SK-N-SH (cell line): ENCODE data around the gene FCRL5. TPM values are rescaled to one million over a fixed set of nuclear protein-coding genes. Genes with fewer than 3 reads are reported as not detected.

Experiments used
- CTCF ChIA-PET: fragments of 300-600, 350-600 bp; formaldehyde crosslinking; extraction: SDS; loops from one replicate; lab custom pipeline; 2021; lab: Yijun Ruan, JAX
- POLR2A ChIA-PET: fragments of 350-600 bp; sonication (Branson Sonifier 250); formaldehyde crosslinking; extraction: SDS; loops from one replicate; lab custom pipeline; 2020; ENCODE audit warnings: antibody characterized with exemption, inconsistent platforms; lab: Yijun Ruan, JAX
- DNase-seq: peaks from one replicate; pipeline ENCODE4 v3.0.0; 2012
- H2AFZ ChIP-seq: fragments of 200-600 bp; sonication (generic); 2 replicates; pipeline ENCODE4 v1.8.1; 2016; ENCODE audit warnings: antibody characterized with exemption, mild to moderate bottlenecking, low read depth
- H3F3A ChIP-seq: fragments of 200-600 bp; sonication (generic); replicated peaks from 2 replicates; pipeline ENCODE3; 2016; ENCODE audit warnings: antibody characterized with exemption, mild to moderate bottlenecking; ENCODE audit not compliant: insufficient read depth
- H3K27ac ChIP-seq, 2 experiments: fragments of 200-500 bp in 1 of 2; fragments of 200-600 bp in 1 of 2; sonication (Bioruptor generic) in 1 of 2; sonication (generic), shearing (Covaris generic) in 1 of 2; 2 replicates each; pipeline versions ENCODE4 v1.5.1 to v1.6.1; 2014 to 2016; ENCODE audit warnings: low read depth in 2 of 2, inconsistent platforms in 1 of 2, low read length in 1 of 2, mild to moderate bottlenecking in 1 of 2, mixed read lengths in 1 of 2
- H3K27me3 ChIP-seq: fragments of 200-600 bp; sonication (generic), shearing (Covaris generic); 2 replicates; pipeline ENCODE4 v1.6.1; 2016; ENCODE audit warnings: mixed run types; ENCODE audit not compliant: insufficient read depth
- H3K36me3 ChIP-seq, 2 experiments: fragments of 200-500 bp in 1 of 2; fragments of 200-600 bp in 1 of 2; sonication (Bioruptor generic) in 1 of 2; sonication (generic) in 1 of 2; replicated peaks in 1 of 2; 2 replicates each; pipeline versions ENCODE3 to v1.5.1; 2014 to 2016; ENCODE audit warnings: low read length in 1 of 2, mild to moderate bottlenecking in 1 of 2; ENCODE audit not compliant: insufficient read depth in 2 of 2, control insufficient read depth in 1 of 2
- H3K4me1 ChIP-seq, 2 experiments: fragments of 200-500 bp in 1 of 2; fragments of 200-600 bp in 1 of 2; sonication (Bioruptor generic) in 1 of 2; sonication (generic), shearing (Covaris generic) in 1 of 2; 2 replicates each; pipeline versions ENCODE4 v1.5.1 to v1.6.1; 2014 to 2016; ENCODE audit warnings: low read depth in 1 of 2, low read length in 1 of 2, mixed run types in 1 of 2; ENCODE audit not compliant: insufficient read depth in 2 of 2, control insufficient read depth in 1 of 2
- H3K4me2 ChIP-seq: fragments of 200-600 bp; sonication (generic), shearing (Covaris generic); 2 replicates; pipeline ENCODE4 v1.6.1; 2017; ENCODE audit warnings: mixed run types
- H3K4me3 ChIP-seq, 2 experiments: fragments of 200-500 bp in 1 of 2; fragments of 200-600 bp in 1 of 2; sonication (Bioruptor generic) in 1 of 2; sonication (generic), shearing (Covaris generic) in 1 of 2; 2 replicates each; pipeline versions ENCODE4 v1.5.1 to v1.8.1; 2014 to 2016; ENCODE audit warnings: low read depth in 2 of 2, inconsistent platforms in 1 of 2, low read length in 1 of 2, mild to moderate bottlenecking in 1 of 2, mixed read lengths in 1 of 2, moderate library complexity in 1 of 2
- H3K79me2 ChIP-seq: fragments of 200-600 bp; sonication (generic); 2 replicates; pipeline ENCODE4 v1.8.1; 2017; ENCODE audit warnings: mild to moderate bottlenecking; ENCODE audit not compliant: insufficient read depth
- H3K9ac ChIP-seq: fragments of 200-600 bp; sonication (generic); 2 replicates; pipeline ENCODE4 v1.6.1; 2017; ENCODE audit warnings: mixed run types
- H3K9me2 ChIP-seq: fragments of 200-600 bp; sonication (generic); 2 replicates; pipeline ENCODE4 v1.6.1; 2017; ENCODE audit warnings: mixed run types
- H3K9me3 ChIP-seq: fragments of 200-600 bp; sonication (generic); 2 replicates; pipeline ENCODE4 v1.6.1; 2017; ENCODE audit warnings: mixed run types, mild to moderate bottlenecking, moderate library complexity
- H4K20me1 ChIP-seq: fragments of 200-600 bp; sonication (generic); 2 replicates; pipeline ENCODE4 v1.6.1; 2017; ENCODE audit warnings: mild to moderate bottlenecking, mixed run types; ENCODE audit not compliant: insufficient read depth
- CHD2 ChIP-seq: fragments of 150-350 bp; IDR thresholded peaks from 2 replicates; pipeline ENCODE4 v1.6.1; 2018; ENCODE audit warnings: low read length; ENCODE audit not compliant: partially characterized antibody
- CTCF ChIP-seq: fragments of 200-600 bp; sonication (generic); IDR thresholded peaks from 2 replicates; pipeline ENCODE4 v1.6.1; 2017; ENCODE audit warnings: antibody characterized with exemption, mild to moderate bottlenecking, moderate library complexity
- ELF1 ChIP-seq: IDR thresholded peaks from 2 replicates; pipeline ENCODE4 v1.4.0; 2012
- EP300 ChIP-seq, 2 experiments: IDR thresholded peaks; 2 replicates each; pipeline versions ENCODE4 v1.4.0 to v1.6.1; 2012; ENCODE audit warnings: borderline replicate concordance in 1 of 2, low read depth in 1 of 2, low read length in 1 of 2
- EZH2phosphoT487 ChIP-seq: fragments of 200-600 bp; sonication (generic); IDR thresholded peaks from 2 replicates; pipeline ENCODE4 v1.6.1; 2017; ENCODE audit warnings: low read depth, mixed run types, mild to moderate bottlenecking, antibody characterized with exemption, moderate library complexity, borderline replicate concordance
- FOSL2 ChIP-seq: IDR thresholded peaks from 2 replicates; pipeline ENCODE4 v1.4.0; 2012; ENCODE audit warnings: low read depth, mild to moderate bottlenecking, moderate library complexity, borderline replicate concordance
- MAX ChIP-seq: IDR thresholded peaks from 2 replicates; pipeline ENCODE4 v1.4.0; 2012; ENCODE audit warnings: low read depth
- MXI1 ChIP-seq: IDR thresholded peaks from 2 replicates; pipeline ENCODE4 v1.6.1; 2012; ENCODE audit warnings: mild to moderate bottlenecking, low read depth, low read length, improper control_type of control experiment
- NFIC ChIP-seq: IDR thresholded peaks from 2 replicates; pipeline ENCODE4 v1.4.0; 2012; ENCODE audit warnings: borderline replicate concordance
- NRF1 ChIP-seq: IDR thresholded peaks from 2 replicates; pipeline ENCODE4 v1.6.1; 2012; ENCODE audit warnings: low read depth, mild to moderate bottlenecking, low read length
- RFX5 ChIP-seq: IDR thresholded peaks from 2 replicates; pipeline ENCODE4 v1.6.1; 2012; ENCODE audit warnings: mild to moderate bottlenecking, improper control_type of control experiment, low read length
- SMC3 ChIP-seq: IDR thresholded peaks from 2 replicates; pipeline ENCODE4 v1.6.1; 2012; ENCODE audit warnings: low read depth, low read length, improper control_type of control experiment
- TEAD4 ChIP-seq: IDR thresholded peaks from 2 replicates; pipeline ENCODE4 v1.4.0; 2012; ENCODE audit warnings: mild to moderate bottlenecking, borderline replicate concordance; ENCODE audit not compliant: insufficient read depth
- WGBS: methylation state at CpG from one replicate; pipeline ENCODE4 v1.1.6; 2017; ENCODE audit warnings: low lambda C conversion rate; 5-methylcytosine and 5-hydroxymethylcytosine counted together
- polyA plus RNA-seq, 3 experiments: library from polyadenylated mRNA; depleted of rRNA; stranded (reverse); fragments of >200 nt; gene quantifications; 2 replicates each; pipeline ENCODE4 v1.2.3, GENCODE V29; 2012
- TF ChIP-seq, protein P1 (sequence below): fragments of 150-350 bp; IDR thresholded peaks from 2 replicates; pipeline ENCODE4 v1.6.1; 2017; ENCODE audit warnings: antibody characterized with exemption, low read length, low read depth, borderline replicate concordance
- TF ChIP-seq, protein P2 (sequence below): IDR thresholded peaks from 2 replicates; pipeline ENCODE4 v1.4.0; 2012; ENCODE audit warnings: low read depth, borderline replicate concordance
- TF ChIP-seq, protein P3 (sequence below): fragments of 150-350 bp; IDR thresholded peaks from 2 replicates; pipeline ENCODE4 v1.6.1; 2016; ENCODE audit warnings: mild to moderate bottlenecking, low read depth, low read length
- TF ChIP-seq, protein P4 (sequence below): IDR thresholded peaks from 2 replicates; pipeline ENCODE4; 2012

FCRL5 gene
- polyA plus RNA-seq, 1 of the 3 experiments (the other 2 are of a cell fraction): not detected

DNA sequence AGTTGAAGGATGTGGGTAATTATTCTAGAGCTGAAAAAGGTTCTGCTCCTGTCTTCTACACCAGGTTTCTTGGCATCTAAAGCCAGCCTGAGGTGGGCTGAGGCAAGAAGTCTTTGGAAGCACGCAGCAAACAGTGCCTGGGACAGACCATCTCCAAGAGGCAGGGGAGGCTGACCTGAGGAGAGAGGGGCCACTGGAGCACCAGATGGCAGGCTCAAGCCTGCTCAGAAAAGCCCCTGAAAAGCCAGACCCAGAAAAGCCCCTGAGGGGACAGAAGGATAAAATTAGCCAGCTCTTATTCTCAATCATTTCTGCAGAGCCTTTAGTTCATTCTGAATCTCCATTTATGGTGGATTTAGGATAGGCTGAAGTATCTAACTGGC is 28.5 kb upstream of the FCRL5 start:
- Histone ChIP-seq H2AFZ (no peak overlapping the region), H3K36me3 (no peaks in the 10 kb centered on the region), H3K27me3 (peaks cover 7% of the 10 kb centered on the region; the same call in 1 of the 2 replicates), H3F3A (no peaks in the 10 kb centered on the region), H3K9me2 (no peaks in the 10 kb centered on the region), H3K27ac (no peak overlapping the region), H3K4me1 (no peaks in the 10 kb centered on the region), H3K4me2 (no peak overlapping the region), H3K9ac (no peak overlapping the region), H4K20me1 (no peaks in the 10 kb centered on the region), H3K9me3 (no peaks in the 10 kb centered on the region), H3K79me2 (no peaks in the 10 kb centered on the region), H3K4me3 (no peak overlapping the region)
- TF ChIP-seq, protein P1, sequence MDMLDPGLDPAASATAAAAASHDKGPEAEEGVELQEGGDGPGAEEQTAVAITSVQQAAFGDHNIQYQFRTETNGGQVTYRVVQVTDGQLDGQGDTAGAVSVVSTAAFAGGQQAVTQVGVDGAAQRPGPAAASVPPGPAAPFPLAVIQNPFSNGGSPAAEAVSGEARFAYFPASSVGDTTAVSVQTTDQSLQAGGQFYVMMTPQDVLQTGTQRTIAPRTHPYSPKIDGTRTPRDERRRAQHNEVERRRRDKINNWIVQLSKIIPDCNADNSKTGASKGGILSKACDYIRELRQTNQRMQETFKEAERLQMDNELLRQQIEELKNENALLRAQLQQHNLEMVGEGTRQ: no peak
- TF ChIP-seq NFIC (no peak), CHD2 (no peak), RFX5 (no peak), FOSL2 (no peak), EZH2phosphoT487 (no peak), CTCF (no peak)
- 0% methylated on average over 1 of the region's 1 CpG for WGBS
- CTCF ChIA-PET: interaction anchor here (0.7 to 2.1 kb wide), 36 partner anchors 9 to 1631 kb away, joined by 3 to 30 read pairs (median 5); partner anchors contain the start of gene FCRL4
- DNase-seq: no peak
- POLR2A ChIA-PET: no interaction called here

DNA sequence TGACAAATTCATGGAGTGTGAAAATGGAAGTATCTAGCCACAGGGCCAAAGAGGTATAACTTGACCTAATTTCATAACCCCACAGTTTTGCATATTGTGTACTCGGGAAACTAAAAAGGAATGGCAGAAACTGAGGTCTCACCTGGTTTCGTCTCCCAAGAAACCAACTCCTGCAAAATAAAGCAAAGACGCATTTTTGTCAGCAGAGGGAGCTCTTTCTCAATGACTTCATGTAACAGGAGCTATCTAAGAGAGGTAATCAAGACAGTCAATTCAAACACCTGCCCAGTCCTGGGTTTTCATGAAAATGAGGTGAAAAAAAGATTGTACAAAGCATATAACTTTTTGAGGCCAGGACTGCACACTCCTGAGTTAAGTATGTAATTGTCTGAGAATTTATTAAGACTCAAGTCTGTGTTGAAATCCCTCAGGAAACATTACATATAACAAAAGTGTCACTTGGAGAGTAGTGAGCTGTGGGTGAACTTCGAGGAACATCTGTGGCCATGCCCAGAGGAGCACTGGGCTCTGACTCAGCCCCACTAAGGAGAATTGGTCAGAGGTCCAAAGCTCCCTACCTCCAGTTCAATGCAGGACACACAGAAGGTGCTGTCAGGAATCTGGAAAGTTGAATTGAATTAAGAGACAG is 28.0 kb upstream of the FCRL5 start:
- DNase-seq: peak; percentile 21
- H2AFZ ChIP-seq: no peak overlapping the region
- 1% methylated on average over 4 of the region's 4 CpGs for WGBS
- no peak overlapping the region for H3K9ac ChIP-seq
- H3K9me2 ChIP-seq: no peaks in the 10 kb centered on the region
- ChIA-PET POLR2A (no interaction called here), CTCF (interaction anchor here (0.6 to 2.1 kb wide), 42 partner anchors 9 to 1631 kb away, joined by 3 to 30 read pairs (median 4); partner anchors contain the start of gene FCRL4)
- no peaks in the 10 kb centered on the region for H3F3A ChIP-seq
- no peaks in the 10 kb centered on the region for H3K4me1 ChIP-seq
- no peaks in the 10 kb centered on the region for H3K79me2 ChIP-seq
- no peak overlapping the region for H3K27ac ChIP-seq
- peak overlapping the region in 1 of 2 experiments; percentile 26; a peak in 1 of 4 replicates for H3K4me3 ChIP-seq
- H3K4me2 ChIP-seq: no peak overlapping the region
- H3K27me3 ChIP-seq: peaks cover 7% of the 10 kb centered on the region; the same call in 1 of the 2 replicates
- H3K36me3 ChIP-seq: no peaks in the 10 kb centered on the region
- H3K9me3 ChIP-seq: no peaks in the 10 kb centered on the region
- no peaks in the 10 kb centered on the region for H4K20me1 ChIP-seq
- TF ChIP-seq, protein P2, sequence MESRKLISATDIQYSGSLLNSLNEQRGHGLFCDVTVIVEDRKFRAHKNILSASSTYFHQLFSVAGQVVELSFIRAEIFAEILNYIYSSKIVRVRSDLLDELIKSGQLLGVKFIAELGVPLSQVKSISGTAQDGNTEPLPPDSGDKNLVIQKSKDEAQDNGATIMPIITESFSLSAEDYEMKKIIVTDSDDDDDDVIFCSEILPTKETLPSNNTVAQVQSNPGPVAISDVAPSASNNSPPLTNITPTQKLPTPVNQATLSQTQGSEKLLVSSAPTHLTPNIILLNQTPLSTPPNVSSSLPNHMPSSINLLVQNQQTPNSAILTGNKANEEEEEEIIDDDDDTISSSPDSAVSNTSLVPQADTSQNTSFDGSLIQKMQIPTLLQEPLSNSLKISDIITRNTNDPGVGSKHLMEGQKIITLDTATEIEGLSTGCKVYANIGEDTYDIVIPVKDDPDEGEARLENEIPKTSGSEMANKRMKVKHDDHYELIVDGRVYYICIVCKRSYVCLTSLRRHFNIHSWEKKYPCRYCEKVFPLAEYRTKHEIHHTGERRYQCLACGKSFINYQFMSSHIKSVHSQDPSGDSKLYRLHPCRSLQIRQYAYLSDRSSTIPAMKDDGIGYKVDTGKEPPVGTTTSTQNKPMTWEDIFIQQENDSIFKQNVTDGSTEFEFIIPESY: no peak
- TF ChIP-seq ELF1: no peak
- no peak for TF ChIP-seq EP300 (IDR thresholded peaks at IDR 0.05; ENCODE audit: borderline replicate concordance in 1 of 2, low read depth in 1 of 2, low read length in 1 of 2)
- TF ChIP-seq NRF1: no peak
- TF ChIP-seq, protein P3, sequence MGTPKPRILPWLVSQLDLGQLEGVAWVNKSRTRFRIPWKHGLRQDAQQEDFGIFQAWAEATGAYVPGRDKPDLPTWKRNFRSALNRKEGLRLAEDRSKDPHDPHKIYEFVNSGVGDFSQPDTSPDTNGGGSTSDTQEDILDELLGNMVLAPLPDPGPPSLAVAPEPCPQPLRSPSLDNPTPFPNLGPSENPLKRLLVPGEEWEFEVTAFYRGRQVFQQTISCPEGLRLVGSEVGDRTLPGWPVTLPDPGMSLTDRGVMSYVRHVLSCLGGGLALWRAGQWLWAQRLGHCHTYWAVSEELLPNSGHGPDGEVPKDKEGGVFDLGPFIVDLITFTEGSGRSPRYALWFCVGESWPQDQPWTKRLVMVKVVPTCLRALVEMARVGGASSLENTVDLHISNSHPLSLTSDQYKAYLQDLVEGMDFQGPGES: no peak
- no peak for TF ChIP-seq NFIC
- peak; percentile 30 for TF ChIP-seq SMC3
- TF ChIP-seq, protein P4, sequence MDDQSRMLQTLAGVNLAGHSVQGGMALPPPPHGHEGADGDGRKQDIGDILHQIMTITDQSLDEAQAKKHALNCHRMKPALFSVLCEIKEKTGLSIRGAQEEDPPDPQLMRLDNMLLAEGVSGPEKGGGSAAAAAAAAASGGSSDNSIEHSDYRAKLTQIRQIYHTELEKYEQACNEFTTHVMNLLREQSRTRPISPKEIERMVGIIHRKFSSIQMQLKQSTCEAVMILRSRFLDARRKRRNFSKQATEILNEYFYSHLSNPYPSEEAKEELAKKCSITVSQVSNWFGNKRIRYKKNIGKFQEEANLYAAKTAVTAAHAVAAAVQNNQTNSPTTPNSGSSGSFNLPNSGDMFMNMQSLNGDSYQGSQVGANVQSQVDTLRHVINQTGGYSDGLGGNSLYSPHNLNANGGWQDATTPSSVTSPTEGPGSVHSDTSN: no peak
- no peak for TF ChIP-seq MAX
- no peak for TF ChIP-seq CHD2
- no peak for TF ChIP-seq MXI1
- TF ChIP-seq TEAD4: peak; percentile 49; the same call in 1 of the 2 replicates
- TF ChIP-seq, protein P1: no peak
